ENCODE data around the gene EVX1.

EVX1 gene

GRCh38 chr7:27249724-27250556 lies 7.3 kb downstream of the EVX1 start:
- no peak for DNase-seq (ENCODE audit: low spot score)

- no peak for DNase-seq (ENCODE audit: low spot score)
These were observed 8.0 kb downstream of the EVX1 start for GRCh38 chr7:27250557-27251070.

- DNase-seq (ENCODE audit: low spot score), result no peak
These were observed 8.6 kb downstream of the EVX1 start for GRCh38 chr7:27251136-27251651.

GRCh38 chr7:27251652-27252590 lies 9.3 kb downstream of the EVX1 start:
- DNase-seq (ENCODE audit: low spot score), result no peak

GRCh38 chr7:27254625-27255024 lies 12.0 kb downstream of the EVX1 start:
- no peak for DNase-seq (ENCODE audit: low spot score)

GRCh38 chr7:27260211-27260610 lies 17.6 kb downstream of the EVX1 start:
- no peak for DNase-seq (ENCODE audit: low spot score)

- DNase-seq (ENCODE audit: low spot score), result no peak
These were observed 19.5 kb downstream of the EVX1 start for GRCh38 chr7:27262121-27262520.

GRCh38 chr7:27263781-27264180 lies 21.2 kb downstream of the EVX1 start:
- no peak for DNase-seq (ENCODE audit: low spot score)

GRCh38 chr7:27269455-27269854 lies 26.9 kb downstream of the EVX1 start:
- DNase-seq (ENCODE audit: low spot score), result no peak

- DNase-seq (ENCODE audit: low spot score), result no peak
These were observed 28.8 kb downstream of the EVX1 start for GRCh38 chr7:27271384-27271783.

GRCh38 chr7:27277628-27278027 lies 35.0 kb downstream of the EVX1 start:
- no peak for DNase-seq (ENCODE audit: low spot score)

GRCh38 chr7:27283558-27283957 lies 41.0 kb downstream of the EVX1 start:
- no peak for DNase-seq (ENCODE audit: low spot score)

GRCh38 chr7:27295236-27295635 lies 52.6 kb downstream of the EVX1 start:
- DNase-seq (ENCODE audit: low spot score), result no peak

GRCh38 chr7:27297356-27297755 lies 54.8 kb downstream of the EVX1 start:
- DNase-seq (ENCODE audit: low spot score), result no peak
